Measurements from ENCODE around the gene NAV2.
A peak's percentile ranks its signal among the peaks of the same experiment; 100 is the strongest.

Gene NAV2

GRCh38 chr11:19973136-19973635 lies 260.5 kb downstream of the NAV2 start (continued):
- TF ChIP-seq GLIS3 (CRISPR knock-in tag; IDR thresholded peaks at IDR 0.05) = no peak
- TF ChIP-seq POU6F1 (CRISPR knock-in tag; IDR thresholded peaks at IDR 0.05; ENCODE audit: borderline replicate concordance, low read depth) = no peak
- TF ChIP-seq ZFP3 (CRISPR knock-in tag; IDR thresholded peaks at IDR 0.05) = no peak
- TF ChIP-seq OSR1 (CRISPR knock-in tag; IDR thresholded peaks at IDR 0.05) = no peak
- TF ChIP-seq RARB (CRISPR knock-in tag; IDR thresholded peaks at IDR 0.05) = no peak
- no peak for TF ChIP-seq ZNF565 (CRISPR knock-in tag; conservative IDR thresholded peaks at IDR 0.05; ENCODE audit: low read depth)

- ATAC-seq = peak; percentile 10; the same call in 2 of the 3 replicates
These were observed 262.2 kb downstream of the NAV2 start for GRCh38 chr11:19974886-19975285.

GRCh38 chr11:19975414-19975990 lies 262.9 kb downstream of the NAV2 start:
- no peak for ATAC-seq
- TF ChIP-seq CREB5 (CRISPR knock-in tag; IDR thresholded peaks at IDR 0.05; ENCODE audit: low read depth) (no peak), GLIS3 (CRISPR knock-in tag; IDR thresholded peaks at IDR 0.05) (no peak), CSRNP3 (CRISPR knock-in tag; IDR thresholded peaks at IDR 0.05) (no peak), ZC3H10 (CRISPR knock-in tag; IDR thresholded peaks at IDR 0.05) (no peak), ARNTL (CRISPR knock-in tag; IDR thresholded peaks at IDR 0.05; ENCODE audit: borderline replicate concordance, low read depth) (no peak), TCF4 (CRISPR knock-in tag; IDR thresholded peaks at IDR 0.05; ENCODE audit: borderline replicate concordance) (no peak), ESRRG (CRISPR knock-in tag; IDR thresholded peaks at IDR 0.05) (no peak), PATZ1 (CRISPR knock-in tag; IDR thresholded peaks at IDR 0.05; ENCODE audit: borderline replicate concordance) (no peak), ISL1 (CRISPR knock-in tag; IDR thresholded peaks at IDR 0.05) (no peak), ZFP3 (CRISPR knock-in tag; IDR thresholded peaks at IDR 0.05) (no peak), TOX (CRISPR knock-in tag; IDR thresholded peaks at IDR 0.05; ENCODE audit: borderline replicate concordance) (no peak), RARB (CRISPR knock-in tag; IDR thresholded peaks at IDR 0.05) (no peak), ZNF565 (CRISPR knock-in tag; conservative IDR thresholded peaks at IDR 0.05; ENCODE audit: low read depth) (no peak), PPARA (CRISPR knock-in tag; IDR thresholded peaks at IDR 0.05; ENCODE audit: borderline replicate concordance) (no peak)

More at GRCh38 chr11:19974886-19975285, 262.2 kb downstream of the NAV2 start:
- TF ChIP-seq PATZ1 (CRISPR knock-in tag; IDR thresholded peaks at IDR 0.05; ENCODE audit: borderline replicate concordance) = no peak

- no peak for ATAC-seq
- TF ChIP-seq PPARA (CRISPR knock-in tag; IDR thresholded peaks at IDR 0.05; ENCODE audit: borderline replicate concordance) (no peak), POU6F1 (CRISPR knock-in tag; IDR thresholded peaks at IDR 0.05; ENCODE audit: borderline replicate concordance, low read depth) (no peak), BACH2 (CRISPR knock-in tag; IDR thresholded peaks at IDR 0.05; ENCODE audit: borderline replicate concordance) (no peak), CSRNP3 (CRISPR knock-in tag; IDR thresholded peaks at IDR 0.05) (no peak), GLIS3 (CRISPR knock-in tag; IDR thresholded peaks at IDR 0.05) (no peak), TSHZ2 (CRISPR knock-in tag; IDR thresholded peaks at IDR 0.05) (no peak), SNAI2 (CRISPR knock-in tag; IDR thresholded peaks at IDR 0.05) (no peak)
These were observed 263.8 kb downstream of the NAV2 start for GRCh38 chr11:19976281-19976941.

All from SK-N-SH treated with all-trans-retinoic acid at 6 μM for 48 hours (cell line).